GM12878 (cell line): ENCODE results near the gene RAP1GDS1. TPM values are rescaled to one million over a fixed set of nuclear protein-coding genes. Genes with fewer than 3 reads are reported as not detected.
"Not testable (repeated sequence)": the region's sequence is repeated elsewhere in the genome, so short reads cannot be mapped to it uniquely, and the experiment has no call there.

Experiments used
- ATAC-seq: fragments of 200-7000 bp; cut with Tn5 transposase; 3 replicates; pipeline ENCODE4 v1.9.1; 2020; ENCODE audit warnings: mild to moderate bottlenecking, moderate library complexity
- BruUV-seq: library from RNA; stranded (reverse); fragments of 400-500 nt; replicated peaks from 2 replicates; lab custom pipeline; 2021; lab: Mats Ljungman, UMichigan
- CTCF ChIA-PET: fragments of 300-600 bp; sonication (Branson Sonifier 250); formaldehyde crosslinking; extraction: SDS; loops from one replicate; lab custom pipeline; 2021; ENCODE audit warnings: inconsistent platforms; lab: Yijun Ruan, JAX
- POLR2A ChIA-PET: fragments of 350-600 bp; formaldehyde crosslinking; extraction: SDS; loops from one replicate; lab custom pipeline; 2021; ENCODE audit warnings: inconsistent platforms; lab: Charles Lee
- RAD21 ChIA-PET: fragments of 300-600 bp; sonication (Branson Sonifier 250); formaldehyde crosslinking; loops from one replicate; lab custom pipeline; 2023; ENCODE audit warnings: antibody characterized with exemption; ENCODE audit not compliant: unreplicated experiment; lab: Charles Lee
- SMC1A ChIA-PET: fragments of 300-600 bp; sonication (Branson Sonifier 250); formaldehyde crosslinking; loops from one replicate; lab custom pipeline; 2023; ENCODE audit not compliant: unreplicated experiment, uncharacterized antibody; lab: Charles Lee
- DNase-seq: peaks from one replicate; pipeline ENCODE4 v3.0.0-alpha.2; 2011; ENCODE audit warnings: low read depth, low spot score
- FAIRE-seq: peaks from 3 replicates; lab custom pipeline; 2011; peaks lifted over from hg19 to GRCh38; lab: Jason Lieb, UNC
- H2AFZ ChIP-seq: 2 replicates; pipeline ENCODE4 v1.6.0; 2011; ENCODE audit warnings: low read depth, low read length, control low read depth; ENCODE audit not compliant: control insufficient read depth
- H3K27ac ChIP-seq: 2 replicates; pipeline ENCODE4 v1.5.1; 2011; ENCODE audit warnings: control low read depth; ENCODE audit not compliant: control insufficient read depth, insufficient read depth
- H3K27me3 ChIP-seq, 2 experiments: replicated peaks in 1 of 2; 2 replicates each; pipeline versions ENCODE4 v1.6.0 to v1.6.1; 2011; ENCODE audit warnings: low read length in 1 of 2; ENCODE audit not compliant: control insufficient read depth in 2 of 2, insufficient read depth in 2 of 2
- H3K36me3 ChIP-seq, 2 experiments: 2 replicates each; pipeline ENCODE4 v1.5.1; 2011; ENCODE audit warnings: low read length in 1 of 2; ENCODE audit not compliant: control insufficient read depth in 2 of 2, insufficient read depth in 2 of 2
- H3K4me1 ChIP-seq: 2 replicates; pipeline ENCODE4 v1.6.1; 2011; ENCODE audit warnings: mild to moderate bottlenecking, low read length, moderate library complexity, mixed read lengths; ENCODE audit not compliant: control insufficient read depth, insufficient read depth
- H3K4me2 ChIP-seq: 2 replicates; pipeline ENCODE4 v1.6.0; 2011; ENCODE audit warnings: control low read depth; ENCODE audit not compliant: control insufficient read depth, insufficient read depth
- H3K4me3 ChIP-seq: fragments of 200-600 bp; sonication (generic); 2 replicates; pipeline ENCODE4 v1.5.1; 2016
- H3K79me2 ChIP-seq: 2 replicates; pipeline ENCODE4 v1.6.0; 2011; ENCODE audit warnings: low read length; ENCODE audit not compliant: control insufficient read depth, insufficient read depth
- H3K9ac ChIP-seq: 2 replicates; pipeline ENCODE4 v1.8.0; 2011; ENCODE audit warnings: low read length, control low read depth, mixed read lengths; ENCODE audit not compliant: control insufficient read depth, insufficient read depth
- H3K9me3 ChIP-seq: replicated peaks from 3 replicates; pipeline ENCODE4 v1.5.1; 2011; ENCODE audit warnings: mild to moderate bottlenecking, low read length; ENCODE audit not compliant: control insufficient read depth, insufficient read depth
- H4K20me1 ChIP-seq: 2 replicates; pipeline ENCODE4 v1.6.0; 2011; ENCODE audit not compliant: control insufficient read depth, insufficient read depth
- HSF1 ChIP-seq: fragments of 150-350 bp; IDR thresholded peaks from 2 replicates; pipeline ENCODE4 v1.6.1; 2014; ENCODE audit warnings: mild to moderate bottlenecking, low read depth, low read length
- IRF4 ChIP-seq: IDR thresholded peaks from 2 replicates; pipeline ENCODE4 v1.6.1; 2011; ENCODE audit warnings: low read depth, low read length
- NFXL1 ChIP-seq: fragments of 450-650 bp; IDR thresholded peaks from 2 replicates; pipeline ENCODE4 v1.6.1; 2017; ENCODE audit warnings: antibody characterized with exemption, mild to moderate bottlenecking, borderline replicate concordance
- PRDM15 ChIP-seq: fragments of 450-650 bp; formaldehyde crosslinking; IDR thresholded peaks from 2 replicates; pipeline ENCODE4 v1.4.0; 2020; ENCODE audit warnings: mild to moderate bottlenecking, moderate library complexity
- SPI1 ChIP-seq: IDR thresholded peaks from 2 replicates; pipeline ENCODE4 v1.6.1; 2011; ENCODE audit warnings: low read depth, mild to moderate bottlenecking, low read length, moderate library complexity, borderline replicate concordance; ENCODE audit not compliant: insufficient read depth
- TCF3 ChIP-seq: IDR thresholded peaks from 2 replicates; pipeline ENCODE4 v1.6.1; 2012; ENCODE audit warnings: low read depth, mild to moderate bottlenecking, low read length, borderline replicate concordance; ENCODE audit not compliant: insufficient read depth
- YY1 ChIP-seq: IDR thresholded peaks from 2 replicates; pipeline ENCODE4 v1.6.1; 2011; ENCODE audit warnings: low read depth, mild to moderate bottlenecking, low read length
- ZBTB11 ChIP-seq: fragments of 450-650 bp; formaldehyde crosslinking; IDR thresholded peaks from 2 replicates; pipeline ENCODE4 v1.5.0; 2022; ENCODE audit warnings: mild to moderate bottlenecking, missing genetic modification characterization
- WGBS: methylation state at CpG from one replicate; pipeline ENCODE4 v1.1.6; 2016; ENCODE audit warnings: low lambda C conversion rate; ENCODE audit not compliant: insufficient replicate concordance, insufficient coverage; ENCODE audit errors: missing lambda C conversion rate; 5-methylcytosine and 5-hydroxymethylcytosine counted together
- in situ Hi-C: fragments of 300-500 bp; cut with MboI; formaldehyde crosslinking; loops from 9 replicates; pipeline ENCODE4 v1.14.3; 2018; ENCODE audit warnings: mixed read lengths
- intact Hi-C: fragments of 100-400 bp; cut with micrococcal nuclease; formaldehyde crosslinking; loops from one replicate; pipeline ENCODE4 v1.14.2; 2022; ENCODE audit not compliant: unreplicated experiment
- polyA plus RNA-seq, 11 experiments: library from polyadenylated mRNA; depleted of rRNA in 4 of 11; unstranded in 6 of 11; stranded (reverse) in 5 of 11; fragments of >200 nt; fragmentation: Nextera tagmentation in 4 of 11; fragmentation: Illumina TruSeq in 1 of 11; extraction: Ambion mirVana in 4 of 11; extraction: Trizol in 1 of 11; gene quantifications; 1 replicate in 1 of 11; 2 replicates in 10 of 11; pipeline versions ENCODE4 v1.2.1 to v1.2.3, GENCODE V29; 2011 to 2016; ENCODE audit warnings: inconsistent platforms in 2 of 11, missing spikeins in 2 of 11, low read depth in 1 of 11
- total RNA-seq, 4 experiments: library from RNA; depleted of rRNA in 3 of 4; stranded (reverse); fragments of >200 nt in 3 of 4; fragmentation: Illumina TruSeq in 1 of 4; extraction: Trizol in 1 of 4; gene quantifications; 2 replicates each; pipeline versions ENCODE4 v1.2.1 to v1.2.3, GENCODE V29; 2013 to 2021

RAP1GDS1 gene
- total and polyA plus RNA-seq, 10 of the 15 experiments (the other 5 are each of a cell fraction or from before 2014, with no cell fraction given) = 12.0 to 30.5 (median 20.7) TPM

- FAIRE-seq, H2AFZ ChIP-seq, ATAC-seq, H4K20me1 ChIP-seq, intact Hi-C loops, POLR2A ChIA-PET, H3K4me1 ChIP-seq, BruUV-seq, H3K79me2 ChIP-seq, H3K9ac ChIP-seq, in situ Hi-C loops, H3K4me3 ChIP-seq, H3K27me3 ChIP-seq, RAD21 ChIA-PET, CTCF ChIA-PET, DNase-seq, H3K27ac ChIP-seq, H3K36me3 ChIP-seq, H3K9me3 ChIP-seq, H3K4me2 ChIP-seq: not testable (repeated sequence)
- SMC1A ChIA-PET = interaction anchor here (1.0 to 1.8 kb wide), 2 partner anchors 13 to 29 kb away, joined by 3 to 6 read pairs; no protein-coding TSS in a partner anchor
- 100% methylated on average over 3 of the region's 3 CpGs for WGBS
Measured at GRCh38 chr4:98420151-98420550, 159.0 kb downstream of the RAP1GDS1 start.

GRCh38 chr4:98421111-98421510, 159.9 kb downstream of the RAP1GDS1 start:
- CTCF ChIA-PET = no interaction called here
- WGBS = 96% methylated on average over 5 of the region's 5 CpGs
- TF ChIP-seq HSF1 = no peak
- no peak for TF ChIP-seq TCF3
- no peak for TF ChIP-seq PRDM15
- TF ChIP-seq SPI1 = no peak
- TF ChIP-seq ZBTB11 (CRISPR knock-in tag) = no peak
- no peak for TF ChIP-seq YY1
- no peak for TF ChIP-seq NFXL1
- TF ChIP-seq IRF4 = no peak

More at GRCh38 chr4:98421111-98421510, 159.9 kb downstream of the RAP1GDS1 start:
- DNase-seq (no peak), ATAC-seq (no peak), FAIRE-seq (no peak)
- Histone ChIP-seq H4K20me1 (no peaks in the 10 kb centered on the region), H3K9ac (no peak overlapping the region), H3K4me3 (no peak overlapping the region), H3K36me3 (no peaks in the 10 kb centered on the region), H3K4me1 (no peaks in the 10 kb centered on the region), H2AFZ (no peak overlapping the region), H3K27me3 (no peaks in the 10 kb centered on the region), H3K4me2 (no peak overlapping the region), H3K27ac (no peak overlapping the region), H3K9me3 (no peaks in the 10 kb centered on the region; the same call in 2 of the 3 replicates), H3K79me2 (no peaks in the 10 kb centered on the region)
- intact Hi-C loops = no loop called here
- RAD21 ChIA-PET = no interaction called here
- BruUV-seq = no TSS peak
- in situ Hi-C loops = no loop called here
- POLR2A ChIA-PET = no interaction called here
- SMC1A ChIA-PET = interaction anchor here (1.8 kb wide), 1 partner anchor 14 kb away, joined by 6 read pairs; no protein-coding TSS in a partner anchor
